ENCODE measurements around the gene UTP18. TPM values are rescaled to one million over a fixed set of nuclear protein-coding genes. Genes with fewer than 3 reads are reported as not detected.

The UTP18 gene
- total and polyA plus RNA-seq, 2 of the 8 experiments (the other 6 are each of a cell fraction or from before 2014, with no cell fraction given), result 17.9 to 85.7 TPM

- Histone ChIP-seq H2BK12ac (ENCODE audit: low read depth, low read length) (no peak overlapping the region), H3K56ac (replicated peaks; ENCODE audit: insufficient read length, low read depth, low read length) (no peak overlapping the region), H3K4me2 (ENCODE audit: insufficient read depth in 1 of 2, low read depth in 2 of 2, low read length in 2 of 2) (no peak overlapping the region), H4K20me1 (replicated peaks in 1 of 2; ENCODE audit: control insufficient read depth in 1 of 2, insufficient read depth in 2 of 2, low read length in 2 of 2) (no peaks in the 10 kb centered on the region), H4K5ac (ENCODE audit: insufficient read length, low read depth, low read length) (no peak overlapping the region), H2AFZ (ENCODE audit: low read length) (no peak overlapping the region), H3K27me3 (replicated peaks in 1 of 4; ENCODE audit: control insufficient read depth in 3 of 4, extremely low read depth in 1 of 4, insufficient read depth in 3 of 4, low read length in 3 of 4) (no peaks in the 10 kb centered on the region), H3K4me1 (replicated peaks in 1 of 4; ENCODE audit: control insufficient read depth in 3 of 4, insufficient read depth in 4 of 4, low read length in 3 of 4) (no peaks in the 10 kb centered on the region), H3K4me3 (ENCODE audit: extremely low read depth in 1 of 4, insufficient read depth in 2 of 4, low read depth in 3 of 4, low read length in 4 of 4) (no peak overlapping the region), H2BK20ac (ENCODE audit: low read length) (no peak overlapping the region), H3K18ac (ENCODE audit: extremely low read depth, low read length) (no peak overlapping the region), H2BK120ac (replicated peaks; ENCODE audit: low read depth, low read length) (no peak overlapping the region), H3K9ac (replicated peaks in 1 of 4; ENCODE audit: extremely low read depth in 1 of 4, low read depth in 3 of 4, low read length in 3 of 4) (no peak overlapping the region), H4K8ac (ENCODE audit: extremely low read depth, insufficient read depth, low read length) (no peak overlapping the region), H3K27ac (ENCODE audit: low read depth, low read length) (no peak overlapping the region), H2BK5ac (ENCODE audit: low read depth, low read length) (no peak overlapping the region), H2AK5ac (ENCODE audit: low read depth, low read length) (no peak overlapping the region), H2BK15ac (ENCODE audit: low read length) (no peak overlapping the region), H3K23me2 (ENCODE audit: low read depth, low read length) (no peaks in the 10 kb centered on the region), H3K79me1 (ENCODE audit: low read depth, low read length) (no peaks in the 10 kb centered on the region), H3K14ac (ENCODE audit: insufficient read length) (no peak overlapping the region), H3K36me3 (ENCODE audit: control insufficient read depth in 2 of 4, insufficient read depth in 4 of 4, low read length in 3 of 4) (no peaks in the 10 kb centered on the region), H3K23ac (ENCODE audit: insufficient read length) (no peak overlapping the region), H4K91ac (replicated peaks; ENCODE audit: insufficient read length, low read length) (no peak overlapping the region), H3K9me3 (ENCODE audit: insufficient read depth in 2 of 2, low read depth in 1 of 2, low read length in 1 of 2) (no peaks in the 10 kb centered on the region), H3K79me2 (ENCODE audit: control insufficient read depth in 1 of 2, insufficient read depth in 2 of 2, low read length in 2 of 2) (no peaks in the 10 kb centered on the region), H3K4ac (replicated peaks; ENCODE audit: insufficient read length, low read depth, low read length) (no peak overlapping the region)
- no peak for DNase-seq (ENCODE audit: low read depth in 1 of 2, low spot score in 2 of 2)
- CTCF ChIA-PET (ENCODE audit: partially characterized antibody), result no interaction called here
- POLR2A ChIA-PET (ENCODE audit: partially characterized antibody), result interaction anchor here (0.8 kb wide), 1 partner anchor 21 kb away, joined by 3 read pairs; no protein-coding TSS in a partner anchor
- WGBS, 2 experiments (ENCODE audit: extremely low coverage in 1 of 2, insufficient coverage in 1 of 2, insufficient read length in 1 of 2, insufficient replicate concordance in 2 of 2, low coverage in 1 of 2, low lambda C conversion rate in 2 of 2, missing lambda C conversion rate in 1 of 2), result 82% methylated on average over 2 of the region's 2 CpGs; no CpG with 5 or more reads in 1 of the 2 experiments
- FAIRE-seq, result no peak
- TF ChIP-seq KDM1A (IDR thresholded peaks at IDR 0.05; ENCODE audit: borderline replicate concordance, low read length) (no peak), RAD21 (IDR thresholded peaks at IDR 0.05 in 1 of 2, conservative IDR thresholded peaks at IDR 0.05 in 1 of 2; ENCODE audit: low read depth in 2 of 2, low read length in 2 of 2) (no peak), ATF2 (IDR thresholded peaks at IDR 0.05; ENCODE audit: low read length) (no peak), TAF1 (IDR thresholded peaks at IDR 0.05; ENCODE audit: low read depth, low read length) (no peak), MAFK (IDR thresholded peaks at IDR 0.05; ENCODE audit: low read depth, low read length) (no peak), MAX (IDR thresholded peaks at IDR 0.05) (no peak), YY1 (IDR thresholded peaks at IDR 0.05; ENCODE audit: low read depth, low read length) (no peak)
Observed at GRCh38 chr17:51342257-51342656, 81.9 kb downstream of the UTP18 start.
